AG10803 (cell line): ENCODE results near the gene ZNF14.
"Not testable (repeated sequence)": the region's sequence is repeated elsewhere in the genome, so short reads cannot be mapped to it uniquely, and the experiment has no call there.

Experiments used
- DNase-seq: peaks from one replicate; pipeline ENCODE4 v3.0.0; 2010; ENCODE audit warnings: low read depth
- H3K4me3 ChIP-seq: 2 replicates; pipeline ENCODE4 v1.5.1; 2011; ENCODE audit warnings: mild to moderate bottlenecking, low read length, control low read depth
- CTCF ChIP-seq: conservative IDR thresholded peaks from 2 replicates; pipeline ENCODE4 v1.5.1; 2011; ENCODE audit warnings: mild to moderate bottlenecking, low read length, control low read depth, inconsistent platforms

The ZNF14 gene

GRCh38 chr19:19674315-19674714 lies 58.6 kb downstream of the ZNF14 start:
- no peak for DNase-seq
- no peak overlapping the region for H3K4me3 ChIP-seq
- no peak for TF ChIP-seq CTCF

- DNase-seq, result no peak
- no peak overlapping the region for H3K4me3 ChIP-seq
- no peak for TF ChIP-seq CTCF
Observed at GRCh38 chr19:19672816-19673215, 60.1 kb downstream of the ZNF14 start.

GRCh38 chr19:19670070-19670551 lies 62.8 kb downstream of the ZNF14 start:
- H3K4me3 ChIP-seq, result peak overlapping the region; percentile 85
- DNase-seq, result no peak
- no peak for TF ChIP-seq CTCF

- peak within 1 kb of the TSS; percentile 85 for H3K4me3 ChIP-seq
- no peak for TF ChIP-seq CTCF
- peak; percentile 85 for DNase-seq
Observed at GRCh38 chr19:19668230-19669012, 64.5 kb downstream of the ZNF14 start, which contains the start of gene ZNF101. Gene ZNF101 (plus strand): TSS chr19:19668839. CDS start chr19:19668964, 125 bp downstream.

- H3K4me3 ChIP-seq, result not testable (repeated sequence)
Observed at GRCh38 chr19:19665420-19665948, 67.4 kb downstream of the ZNF14 start.

GRCh38 chr19:19663256-19664120 lies 69.4 kb downstream of the ZNF14 start, which contains the start of gene ATP13A1:
Gene ATP13A1 (minus strand): TSS chr19:19663676. CDS start chr19:19663666, 10 bp downstream.
- H3K4me3 ChIP-seq, result peak within 1 kb of the TSS; percentile 99
- TF ChIP-seq CTCF, result peak; percentile 14
- peak; percentile 98 for DNase-seq

More at GRCh38 chr19:19665420-19665948, 67.4 kb downstream of the ZNF14 start:
- DNase-seq, result not testable (repeated sequence)

- DNase-seq, result no peak
- peak overlapping the region; percentile 99 for H3K4me3 ChIP-seq
- TF ChIP-seq CTCF, result no peak
Observed at GRCh38 chr19:19662871-19663255, 70.0 kb downstream of the ZNF14 start.
